HCT116 (cell line): ENCODE results near the gene CTSE.

Source experiments
- CTCF ChIP-seq, 3 experiments: fragments of 200-600 bp in 1 of 3; sonication (generic) in 1 of 3; IDR thresholded peaks in 2 of 3; conservative IDR thresholded peaks in 1 of 3; 2 replicates each; pipeline ENCODE4 v1.5.1; 2012 to 2017; ENCODE audit warnings: low read depth in 2 of 3, low read length in 2 of 3, antibody characterized with exemption in 1 of 3, borderline replicate concordance in 1 of 3, control low read depth in 1 of 3, mild to moderate bottlenecking in 1 of 3, mixed read lengths in 1 of 3, mixed run types in 1 of 3, moderate library complexity in 1 of 3; ENCODE audit not compliant: insufficient read depth in 1 of 3
- ELF1 ChIP-seq: IDR thresholded peaks from 2 replicates; pipeline ENCODE4 v1.6.1; 2012; ENCODE audit warnings: low read depth, borderline replicate concordance
- EZH2 ChIP-seq: fragments of 200-600 bp; sonication (generic); IDR thresholded peaks from 2 replicates; pipeline ENCODE4 v1.6.1; 2017; ENCODE audit warnings: antibody characterized with exemption, mixed run types
- EZH2phosphoT487 ChIP-seq: fragments of 200-600 bp; IDR thresholded peaks from 2 replicates; pipeline ENCODE4 v1.6.1; 2018; ENCODE audit warnings: antibody characterized with exemption, borderline replicate concordance
- MAX ChIP-seq: IDR thresholded peaks from 2 replicates; pipeline ENCODE4 v1.6.1; 2012
- POLR2A ChIP-seq: IDR thresholded peaks from 2 replicates; pipeline ENCODE4 v1.7.0; 2011; ENCODE audit warnings: borderline replicate concordance; ENCODE audit not compliant: insufficient read depth, insufficient read length; ENCODE audit errors: extremely low read depth
- POLR2AphosphoS5 ChIP-seq: IDR thresholded peaks from 2 replicates; pipeline ENCODE4 v1.6.1; 2011; ENCODE audit warnings: mild to moderate bottlenecking, low read depth, low read length, moderate library complexity
- RAD21 ChIP-seq: IDR thresholded peaks from 2 replicates; pipeline ENCODE4 v1.6.1; 2012; ENCODE audit warnings: low read depth, mild to moderate bottlenecking
- REST ChIP-seq: IDR thresholded peaks from 2 replicates; pipeline ENCODE4 v1.6.1; 2012; ENCODE audit warnings: low read depth
- SP1 ChIP-seq: IDR thresholded peaks from 2 replicates; pipeline ENCODE4 v1.6.1; 2012; ENCODE audit warnings: low read depth
- SRF ChIP-seq: IDR thresholded peaks from 2 replicates; pipeline ENCODE4 v1.6.1; 2012; ENCODE audit warnings: low read depth
- ZFX ChIP-seq: fragments of 450-650 bp; IDR thresholded peaks from 2 replicates; pipeline ENCODE4 v1.6.1; 2017

GRCh38 chr1:206015071-206015470, 8.6 kb downstream of the CTSE start:
- TF ChIP-seq CTCF (IDR thresholded peaks at IDR 0.05 in 2 of 3, conservative IDR thresholded peaks at IDR 0.05 in 1 of 3; ENCODE audit: borderline replicate concordance in 1 of 3, insufficient read depth in 1 of 3, low read depth in 2 of 3, low read length in 2 of 3), result no peak
- no peak for TF ChIP-seq MAX
- no peak for TF ChIP-seq ZFX
- no peak for TF ChIP-seq POLR2A
- no peak for TF ChIP-seq POLR2AphosphoS5
- no peak for TF ChIP-seq SRF
- no peak for TF ChIP-seq SP1
- no peak for TF ChIP-seq RAD21
- no peak for TF ChIP-seq REST
- TF ChIP-seq EZH2phosphoT487, result no peak
- no peak for TF ChIP-seq EZH2
- TF ChIP-seq ELF1, result no peak
